Breast epithelium (tissue), 4 donors: Measurements from ENCODE around the gene POLDIP3. TPM values are rescaled to one million over a fixed set of nuclear protein-coding genes. Genes with fewer than 3 reads are reported as not detected.

Source experiments
- DNase-seq, 2 donors: peaks; one replicate each; pipeline ENCODE4 v3.0.0-alpha.2; 2019; ENCODE audit warnings: low spot score in 2 of 2
- H3K27ac ChIP-seq, 2 donors: fragments of 200-600 bp; sonication (generic) in 1 of 2; one replicate each; pipeline ENCODE4 v1.5.1; 2016 to 2019; ENCODE audit warnings: mild to moderate bottlenecking in 1 of 2
- H3K27me3 ChIP-seq, 2 donors: fragments of 200-600 bp; sonication (generic) in 1 of 2; one replicate each; pipeline versions ENCODE4 v1.5.1 to v1.6.0; 2017 to 2019; ENCODE audit warnings: control low read depth in 1 of 2, mild to moderate bottlenecking in 1 of 2
- H3K36me3 ChIP-seq: fragments of 200-600 bp; one replicate; pipeline ENCODE4 v1.5.1; 2019
- H3K4me1 ChIP-seq, 2 donors: fragments of 200-600 bp; sonication (generic); one replicate each; pipeline ENCODE4 v1.5.1; 2016 to 2019; ENCODE audit warnings: control low read depth in 1 of 2
- H3K4me3 ChIP-seq, 3 donors: fragments of 200-600 bp; sonication (generic); 1 replicate in 2 of 3; 2 replicates in 1 of 3; pipeline ENCODE4 v1.5.1; 2016 to 2019; ENCODE audit warnings: mild to moderate bottlenecking in 3 of 3, moderate library complexity in 2 of 3
- H3K9me3 ChIP-seq, 2 donors: fragments of 200-600 bp; sonication (generic) in 1 of 2; one replicate each; pipeline ENCODE4 v1.5.1; 2016 to 2019; ENCODE audit warnings: control low read depth in 1 of 2
- POLR2A ChIP-seq: fragments of 450-650 bp; IDR thresholded peaks from one replicate; pipeline ENCODE4 v1.6.1; 2016; ENCODE audit warnings: antibody characterized with exemption, mild to moderate bottlenecking, moderate library complexity
- POLR2AphosphoS5 ChIP-seq, 3 donors: sonication (generic); formaldehyde crosslinking; IDR thresholded peaks; one replicate each; pipeline ENCODE4 v1.6.1; 2017; ENCODE audit warnings: antibody characterized with exemption in 3 of 3
- intact Hi-C: fragments of 100-400 bp; cut with DNase I; formaldehyde crosslinking; loops from one replicate; pipeline ENCODE4 v1.15.1; 2023; ENCODE audit warnings: low total_unique reads
- total RNA-seq, 3 donors: library from RNA; depleted of rRNA; stranded (reverse); fragments of >200 nt; gene quantifications; one replicate each; pipeline ENCODE4 v1.1.0, GENCODE V29; 2016
- TF ChIP-seq, protein P1 (sequence below), 3 donors: fragments of 450-650 bp; IDR thresholded peaks; one replicate each; pipeline ENCODE4 v1.5.1; 2016 to 2017; ENCODE audit warnings: antibody characterized with exemption in 3 of 3, mild to moderate bottlenecking in 3 of 3, moderate library complexity in 3 of 3

POLDIP3 gene
- total RNA-seq, 3 donors from 2014 or later: 33.1 to 52.8 (median 38.3) TPM

DNA sequence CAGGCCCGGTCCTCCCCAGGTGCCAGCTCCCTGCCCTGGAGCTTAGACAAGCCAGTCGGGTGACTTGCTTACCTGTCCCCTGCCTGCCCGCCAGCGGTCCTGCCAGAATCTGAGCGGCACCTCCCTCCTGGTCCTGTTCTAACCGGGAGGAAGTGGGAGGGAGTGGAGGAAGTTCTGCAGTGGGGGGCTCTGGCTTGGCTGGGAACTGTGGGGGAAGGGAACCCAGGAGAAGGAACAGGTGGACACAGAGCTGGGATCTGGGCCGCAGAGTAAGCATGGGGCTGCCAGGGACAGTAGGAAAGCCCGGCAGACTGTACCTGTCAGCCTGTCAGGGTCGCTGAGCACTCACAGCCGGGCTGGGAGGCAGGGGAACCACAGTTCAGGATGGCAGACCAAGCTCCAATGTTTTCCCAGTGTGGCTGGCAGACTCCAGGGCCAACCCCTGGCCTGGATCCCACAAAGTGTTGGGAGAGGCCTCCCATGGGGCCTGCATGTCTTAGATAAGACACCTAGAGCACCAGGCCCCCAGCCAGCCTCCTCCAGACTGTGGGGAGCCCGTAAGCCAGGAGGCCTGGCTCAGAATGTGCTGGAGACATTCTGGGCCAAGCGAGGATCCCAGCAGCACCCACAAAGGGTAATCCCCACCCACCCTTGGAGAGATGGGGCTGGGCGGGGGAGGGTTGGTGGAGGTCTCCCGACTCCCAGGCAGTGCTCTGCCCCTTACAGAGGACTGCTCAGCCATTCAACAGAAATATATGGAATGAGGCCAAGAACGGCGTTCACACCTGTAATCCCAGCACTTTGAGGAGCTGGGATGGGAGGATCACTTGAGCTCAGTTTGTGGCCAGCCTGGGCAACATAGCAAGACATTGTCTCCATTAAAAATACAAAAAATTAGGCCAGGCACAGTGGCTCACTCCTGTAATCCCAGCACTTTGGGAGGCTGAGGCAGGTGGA lies 32.2 kb upstream of the POLDIP3 start:
- TF ChIP-seq POLR2A: no peak
- TF ChIP-seq, protein P1, sequence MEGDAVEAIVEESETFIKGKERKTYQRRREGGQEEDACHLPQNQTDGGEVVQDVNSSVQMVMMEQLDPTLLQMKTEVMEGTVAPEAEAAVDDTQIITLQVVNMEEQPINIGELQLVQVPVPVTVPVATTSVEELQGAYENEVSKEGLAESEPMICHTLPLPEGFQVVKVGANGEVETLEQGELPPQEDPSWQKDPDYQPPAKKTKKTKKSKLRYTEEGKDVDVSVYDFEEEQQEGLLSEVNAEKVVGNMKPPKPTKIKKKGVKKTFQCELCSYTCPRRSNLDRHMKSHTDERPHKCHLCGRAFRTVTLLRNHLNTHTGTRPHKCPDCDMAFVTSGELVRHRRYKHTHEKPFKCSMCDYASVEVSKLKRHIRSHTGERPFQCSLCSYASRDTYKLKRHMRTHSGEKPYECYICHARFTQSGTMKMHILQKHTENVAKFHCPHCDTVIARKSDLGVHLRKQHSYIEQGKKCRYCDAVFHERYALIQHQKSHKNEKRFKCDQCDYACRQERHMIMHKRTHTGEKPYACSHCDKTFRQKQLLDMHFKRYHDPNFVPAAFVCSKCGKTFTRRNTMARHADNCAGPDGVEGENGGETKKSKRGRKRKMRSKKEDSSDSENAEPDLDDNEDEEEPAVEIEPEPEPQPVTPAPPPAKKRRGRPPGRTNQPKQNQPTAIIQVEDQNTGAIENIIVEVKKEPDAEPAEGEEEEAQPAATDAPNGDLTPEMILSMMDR (IDR thresholded peaks at IDR 0.05): no peak
- no peak for TF ChIP-seq POLR2AphosphoS5 (IDR thresholded peaks at IDR 0.05)
- Histone ChIP-seq H3K27ac (peak overlapping the region; percentile 88 to 91), H3K9me3 (no peaks in the 10 kb centered on the region), H3K4me1 (peaks cover 29 to 38% of the 10 kb centered on the region in 2 donors), H3K4me3 (peak overlapping the region; percentile 28 to 63 (median 30)), H3K27me3 (no peaks in the 10 kb centered on the region), H3K36me3 (no peaks in the 10 kb centered on the region)
- intact Hi-C loops: loop anchor here (5.0 kb wide), 1 partner anchor 210 kb away; the partner anchor contains the start of gene ARFGAP3
- peak in 1 of 2 donors; percentile 55 for DNase-seq

DNA sequence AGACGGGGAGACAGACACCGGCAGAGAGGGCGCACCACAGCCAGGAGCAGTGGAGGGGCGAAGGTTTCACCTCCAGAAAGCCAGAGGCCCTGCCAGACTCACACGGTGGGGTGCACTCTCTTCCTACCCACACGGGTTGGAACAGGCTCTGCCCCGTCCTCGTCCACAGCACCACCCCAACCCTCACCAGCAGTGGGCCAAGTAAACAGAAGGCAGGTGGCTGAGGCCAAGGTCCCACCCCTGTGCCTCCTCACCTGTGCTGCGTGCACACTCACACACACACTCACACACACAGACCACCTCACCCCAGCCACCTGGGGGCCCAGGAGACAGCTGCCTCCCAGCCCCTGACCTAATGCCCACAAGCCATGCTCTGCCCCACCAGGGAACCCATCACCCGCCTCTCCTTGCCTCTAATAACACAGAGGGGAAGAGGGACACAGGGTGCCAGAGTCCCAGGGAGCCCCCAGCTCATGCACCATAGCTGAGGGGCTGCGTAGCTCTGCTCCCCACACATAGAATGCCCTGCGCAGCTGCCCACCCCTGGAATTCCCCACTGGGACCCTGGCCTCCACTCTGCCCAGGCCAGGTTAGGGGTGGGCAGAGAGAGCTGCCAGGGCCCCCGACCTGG lies 31.4 kb upstream of the POLDIP3 start:
- Histone ChIP-seq H3K4me1 (peaks cover 29 to 38% of the 10 kb centered on the region in 2 donors), H3K4me3 (peak overlapping the region; percentile 28 to 63 (median 30))
- intact Hi-C loops: loop anchor here (5.0 kb wide), 1 partner anchor 211 kb away; the partner anchor contains the start of gene ARFGAP3

DNA sequence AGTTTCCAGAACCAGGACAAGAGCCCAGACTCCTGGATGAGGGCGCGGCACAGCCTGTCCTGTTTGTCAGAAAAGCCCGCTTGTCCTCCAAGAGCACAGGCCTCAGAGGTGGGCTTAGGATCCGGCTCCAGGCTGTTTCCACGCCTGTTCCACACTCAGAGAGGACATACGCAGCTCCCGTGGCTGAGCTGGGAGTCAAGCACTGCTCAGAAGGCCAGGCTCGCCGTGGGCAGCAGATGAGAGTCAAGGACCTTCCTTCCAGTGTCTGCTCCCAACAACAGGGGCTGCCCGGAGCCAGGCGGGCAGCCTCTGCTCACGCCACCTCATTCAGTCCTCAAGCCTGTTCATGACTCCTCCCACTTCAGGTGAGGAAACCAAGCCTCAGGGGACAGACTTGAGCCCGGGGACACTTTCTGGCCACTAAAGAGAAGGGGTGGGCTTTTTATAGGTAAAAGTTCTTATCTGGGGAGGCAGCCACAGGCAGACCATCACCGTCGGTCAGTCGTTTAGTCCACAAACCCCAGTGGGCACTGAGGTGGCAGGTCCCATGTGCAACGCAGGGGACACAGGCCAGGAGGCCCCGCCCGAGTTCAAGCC lies 30.8 kb upstream of the POLDIP3 start:
- H3K27me3 ChIP-seq: no peaks in the 10 kb centered on the region
- no peaks in the 10 kb centered on the region for H3K9me3 ChIP-seq
- TF ChIP-seq, protein P1 (IDR thresholded peaks at IDR 0.05): no peak
- no peak for TF ChIP-seq POLR2A
- TF ChIP-seq POLR2AphosphoS5 (IDR thresholded peaks at IDR 0.05): no peak
- H3K4me3 ChIP-seq: peak overlapping the region; percentile 28 to 63 (median 30)
- H3K4me1 ChIP-seq: peaks cover 29 to 38% of the 10 kb centered on the region in 2 donors
- intact Hi-C loops: loop anchor here (5.0 kb wide), 1 partner anchor 212 kb away; the partner anchor contains the start of gene ARFGAP3
- DNase-seq: peak in 1 of 2 donors; percentile 37
- no peaks in the 10 kb centered on the region for H3K36me3 ChIP-seq
- peak overlapping the region; percentile 88 to 91 for H3K27ac ChIP-seq

More for the DNA sequence above, 31.4 kb upstream of the POLDIP3 start:
- DNase-seq: no peak
- TF ChIP-seq, protein P1 (IDR thresholded peaks at IDR 0.05): no peak
- TF ChIP-seq POLR2A: no peak
- H3K9me3 ChIP-seq: no peaks in the 10 kb centered on the region
- no peaks in the 10 kb centered on the region for H3K36me3 ChIP-seq
- no peaks in the 10 kb centered on the region for H3K27me3 ChIP-seq
- peak overlapping the region; percentile 88 to 91 for H3K27ac ChIP-seq

DNA sequence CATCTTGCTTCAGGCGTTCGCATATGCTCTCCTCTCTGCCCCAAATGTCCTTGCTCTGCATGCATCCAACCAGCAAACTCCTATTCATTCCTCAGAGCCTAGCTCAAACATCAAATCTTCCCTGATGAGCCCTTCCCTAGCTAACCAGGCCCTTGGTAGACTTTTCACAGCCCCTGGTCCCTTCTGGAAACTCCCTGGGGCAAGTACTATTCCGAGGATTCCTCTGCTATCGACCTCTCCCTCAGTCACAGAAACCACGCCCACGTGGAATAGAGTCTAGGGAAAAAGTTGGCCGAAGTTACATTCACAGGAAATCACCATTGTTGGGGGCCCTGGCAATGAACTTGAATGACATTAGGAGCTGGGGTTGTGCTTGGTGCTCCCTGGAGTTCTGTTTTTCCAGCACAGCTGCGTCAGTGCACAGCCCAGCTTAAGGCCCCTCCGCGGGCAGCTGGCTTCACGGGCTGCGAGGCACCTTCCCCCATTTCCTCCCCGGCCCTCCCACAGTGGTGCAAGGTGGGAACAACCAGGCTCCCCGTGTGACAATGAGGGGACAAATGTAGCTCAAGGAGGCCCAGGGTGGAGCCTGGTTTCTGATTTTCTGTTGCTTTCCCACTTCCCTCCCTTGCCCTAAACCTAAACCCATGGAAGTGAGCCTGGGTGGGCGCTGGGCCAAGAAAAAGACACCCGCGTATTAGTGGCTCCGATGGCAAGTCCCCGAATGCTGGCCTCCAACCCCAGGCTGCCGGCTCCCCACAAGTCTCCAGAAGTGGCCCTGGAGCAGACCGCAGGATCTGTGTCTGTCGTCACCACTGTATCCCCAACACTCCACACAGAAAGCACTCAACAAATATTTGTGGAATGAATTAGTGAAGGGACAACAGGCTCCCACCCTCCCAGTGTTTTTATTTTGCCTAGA lies 30.0 kb upstream of the POLDIP3 start:
- H3K4me1 ChIP-seq: peaks cover 29 to 38% of the 10 kb centered on the region in 2 donors
- H3K4me3 ChIP-seq: peak overlapping the region; percentile 28 to 63 (median 30)
- H3K36me3 ChIP-seq: no peaks in the 10 kb centered on the region
- DNase-seq: peak in 1 of 2 donors; percentile 42
- no peak for TF ChIP-seq POLR2AphosphoS5 (IDR thresholded peaks at IDR 0.05)
- no peak for TF ChIP-seq POLR2A
- TF ChIP-seq, protein P1 (IDR thresholded peaks at IDR 0.05): no peak
- no peaks in the 10 kb centered on the region for H3K27me3 ChIP-seq
- peak overlapping the region; percentile 88 to 91 for H3K27ac ChIP-seq
- no peaks in the 10 kb centered on the region for H3K9me3 ChIP-seq
- intact Hi-C loops: loop anchor here (5.0 kb wide), 1 partner anchor 213 kb away; the partner anchor contains the start of gene ARFGAP3
